ENCODE measurements around the gene RHOBTB1.

DNA sequence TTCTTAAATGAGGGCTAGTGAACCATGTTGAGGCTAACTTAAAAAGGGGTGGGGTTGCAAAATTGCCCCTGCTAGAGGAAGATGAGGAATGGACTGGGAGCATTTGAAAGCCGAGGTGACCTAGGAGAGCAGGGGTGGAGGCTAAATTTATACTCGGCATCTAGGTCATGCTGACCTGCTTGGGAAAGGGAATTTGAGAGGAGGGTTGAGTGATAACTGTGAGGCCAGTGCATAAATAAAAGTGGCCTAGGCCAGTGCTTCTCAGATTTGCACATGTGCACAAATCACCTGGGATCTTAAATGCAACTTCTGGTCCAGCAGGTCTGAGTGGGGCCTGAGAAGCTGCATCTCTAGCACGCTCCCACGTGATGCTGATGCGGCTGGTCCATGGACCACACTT is 95.3 kb downstream of the RHOBTB1 start:
- TF ChIP-seq, protein P1, sequence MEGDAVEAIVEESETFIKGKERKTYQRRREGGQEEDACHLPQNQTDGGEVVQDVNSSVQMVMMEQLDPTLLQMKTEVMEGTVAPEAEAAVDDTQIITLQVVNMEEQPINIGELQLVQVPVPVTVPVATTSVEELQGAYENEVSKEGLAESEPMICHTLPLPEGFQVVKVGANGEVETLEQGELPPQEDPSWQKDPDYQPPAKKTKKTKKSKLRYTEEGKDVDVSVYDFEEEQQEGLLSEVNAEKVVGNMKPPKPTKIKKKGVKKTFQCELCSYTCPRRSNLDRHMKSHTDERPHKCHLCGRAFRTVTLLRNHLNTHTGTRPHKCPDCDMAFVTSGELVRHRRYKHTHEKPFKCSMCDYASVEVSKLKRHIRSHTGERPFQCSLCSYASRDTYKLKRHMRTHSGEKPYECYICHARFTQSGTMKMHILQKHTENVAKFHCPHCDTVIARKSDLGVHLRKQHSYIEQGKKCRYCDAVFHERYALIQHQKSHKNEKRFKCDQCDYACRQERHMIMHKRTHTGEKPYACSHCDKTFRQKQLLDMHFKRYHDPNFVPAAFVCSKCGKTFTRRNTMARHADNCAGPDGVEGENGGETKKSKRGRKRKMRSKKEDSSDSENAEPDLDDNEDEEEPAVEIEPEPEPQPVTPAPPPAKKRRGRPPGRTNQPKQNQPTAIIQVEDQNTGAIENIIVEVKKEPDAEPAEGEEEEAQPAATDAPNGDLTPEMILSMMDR (IDR thresholded peaks at IDR 0.05; ENCODE audit: low read length), result no peak
- TF ChIP-seq EZH2 (IDR thresholded peaks at IDR 0.05; ENCODE audit: borderline replicate concordance, low read length), result no peak

All from OCI-LY1 (cell line).